GM19324 (cell line): ENCODE results near the gene PRDM5.
A peak's percentile ranks its signal among the peaks of the same experiment; 100 is the strongest.

Experiments
- ATAC-seq: cut with Tn5 transposase; IDR thresholded peaks from one replicate; pipeline ENCODE4 v1.9.1; 2021; ENCODE audit warnings: mild to moderate bottlenecking, moderate library complexity; ENCODE audit not compliant: unreplicated experiment, low FRiP score

Gene PRDM5

GRCh38 chr4:120858776-120859175 lies 63.8 kb downstream of the PRDM5 start:
- no peak for ATAC-seq

DNA sequence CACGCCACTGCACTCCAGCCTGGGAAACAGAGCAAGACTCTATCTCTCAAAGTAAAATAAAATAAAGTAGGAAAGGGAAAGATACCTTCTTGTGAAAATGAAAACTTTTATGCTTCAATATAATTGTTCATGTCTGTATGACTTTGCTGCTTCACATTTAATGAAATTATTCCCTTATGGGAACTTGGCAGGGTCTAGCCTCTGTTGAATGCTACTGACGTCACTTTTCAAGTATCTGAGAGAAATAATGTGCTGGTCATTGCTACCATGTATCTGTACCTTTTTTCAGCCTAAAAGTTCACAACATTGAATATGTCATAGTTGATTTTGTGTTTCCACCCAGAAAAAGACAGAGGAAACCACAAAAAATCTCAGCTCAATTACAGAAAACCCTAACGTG lies 65.2 kb downstream of the PRDM5 start:
- ATAC-seq = no peak

DNA sequence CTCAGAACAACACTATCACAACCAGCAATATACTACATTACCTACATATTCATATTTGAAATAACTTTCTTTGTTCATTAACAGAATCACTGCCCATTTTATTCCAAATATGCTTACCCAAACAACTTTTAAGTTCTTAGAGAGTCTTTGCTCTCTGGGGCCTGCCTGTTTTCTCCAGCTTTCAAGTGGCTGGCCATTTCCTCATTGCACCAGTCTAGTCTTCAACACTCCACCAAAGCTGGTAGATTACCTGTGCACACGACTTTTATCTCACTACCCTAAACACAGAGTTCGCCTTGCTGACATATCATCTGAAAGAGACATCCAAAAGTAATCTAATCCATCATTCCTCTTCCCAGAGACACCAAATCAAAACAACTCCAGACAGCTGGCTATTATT lies 66.2 kb downstream of the PRDM5 start:
- no peak for ATAC-seq

- ATAC-seq = peak; percentile 96
Measured at GRCh38 chr4:120855307-120856001, 67.1 kb downstream of the PRDM5 start.

GRCh38 chr4:120853161-120853935 lies 69.2 kb downstream of the PRDM5 start:
- no peak for ATAC-seq

- no peak for ATAC-seq
Measured at GRCh38 chr4:120850018-120850599, 72.4 kb downstream of the PRDM5 start.

GRCh38 chr4:120847019-120847582 lies 75.4 kb downstream of the PRDM5 start:
- no peak for ATAC-seq

DNA sequence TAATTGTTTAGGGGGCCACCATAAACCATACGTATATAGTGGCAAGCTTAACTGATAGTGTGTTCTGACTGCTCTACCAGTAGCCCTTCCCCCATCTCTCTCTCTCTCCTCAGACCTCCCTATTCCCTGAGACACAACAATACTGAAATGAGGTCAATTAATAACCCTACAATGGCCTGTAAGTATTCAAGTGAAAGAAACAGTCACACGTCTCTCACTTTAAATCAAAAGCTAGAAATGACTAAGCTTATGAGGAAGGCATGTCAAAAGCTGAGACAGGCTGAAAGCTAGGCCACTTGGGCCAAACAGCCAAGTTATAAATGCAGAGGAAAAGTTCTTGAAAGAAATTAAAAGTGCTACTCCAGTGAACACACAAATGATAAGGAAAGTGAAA lies 78.0 kb downstream of the PRDM5 start:
- peak; percentile 51 for ATAC-seq

GRCh38 chr4:120843849-120844527 lies 78.5 kb downstream of the PRDM5 start:
- ATAC-seq = peak; percentile 47

GRCh38 chr4:120842031-120842430 lies 80.5 kb downstream of the PRDM5 start:
- ATAC-seq = no peak

DNA sequence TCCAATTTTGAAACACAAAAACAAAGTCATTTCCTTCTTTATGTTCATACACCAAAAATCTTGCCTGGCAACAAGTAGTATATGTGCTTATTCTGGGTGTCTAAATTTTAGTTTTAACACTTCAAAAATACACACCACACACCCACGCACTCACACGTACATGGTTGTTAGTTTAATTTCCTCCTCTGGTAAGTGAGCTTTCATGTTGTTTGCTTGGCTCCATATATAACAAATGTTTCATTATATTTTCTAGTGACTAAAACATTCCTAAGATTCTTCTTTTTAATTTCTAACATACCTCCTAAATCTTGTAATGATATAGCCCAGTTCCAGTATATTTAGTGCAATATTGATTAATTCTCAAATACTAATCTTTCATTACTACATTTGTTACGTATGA lies 80.9 kb downstream of the PRDM5 start:
- no peak for ATAC-seq

- ATAC-seq = no peak
Measured at GRCh38 chr4:120839974-120840751, 82.4 kb downstream of the PRDM5 start.

DNA sequence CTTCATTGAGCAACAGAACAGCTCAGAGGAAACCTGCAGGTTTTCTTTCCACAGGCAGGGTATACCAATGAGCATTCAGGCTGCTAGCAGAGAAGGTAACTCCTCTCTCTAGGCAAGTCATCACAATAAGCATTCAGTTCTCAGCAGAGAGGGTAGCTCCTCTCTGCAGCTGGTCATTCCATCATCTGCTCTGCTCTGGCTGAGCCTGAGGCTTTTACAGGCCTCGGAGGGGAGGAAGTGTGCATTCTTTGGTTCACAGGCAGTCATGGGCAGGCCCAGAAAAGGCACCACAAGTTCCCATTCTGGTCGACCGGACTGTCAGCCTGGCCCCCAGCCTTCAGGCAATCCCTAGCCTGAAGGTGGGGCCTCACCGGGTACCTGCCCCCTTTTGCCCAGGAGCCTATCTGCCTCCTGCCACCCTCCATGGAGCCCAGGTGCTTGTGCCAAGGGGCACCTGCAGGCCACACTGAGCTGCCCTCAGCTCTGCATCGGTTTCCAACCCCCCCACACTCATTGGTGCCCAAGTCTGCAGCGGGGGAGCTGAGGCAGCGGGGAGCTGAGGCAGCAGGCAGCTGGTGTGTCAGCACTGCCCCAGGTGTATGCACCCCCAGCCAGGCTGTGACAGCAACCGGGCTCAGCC lies 83.1 kb downstream of the PRDM5 start:
- ATAC-seq = no peak

DNA sequence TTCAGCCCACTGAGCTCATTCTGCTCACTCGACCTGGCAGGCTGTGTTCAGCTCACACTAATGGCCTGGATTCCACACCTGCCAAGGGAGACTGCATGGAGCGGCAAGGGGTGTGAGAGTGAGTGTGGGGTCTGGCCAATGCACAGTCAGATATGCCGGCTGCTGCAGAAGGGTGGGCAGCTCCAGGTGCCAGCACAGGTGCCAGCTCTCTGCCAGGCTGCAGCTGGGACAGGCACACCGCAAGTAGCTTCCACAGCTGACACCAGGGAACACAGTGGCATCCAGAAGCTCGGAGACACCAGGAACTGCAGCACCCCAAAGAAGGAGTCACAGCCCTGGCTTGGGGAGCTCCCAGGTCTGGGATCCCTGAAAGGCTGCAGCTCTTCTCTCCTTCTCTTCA lies 83.7 kb downstream of the PRDM5 start:
- no peak for ATAC-seq

- no peak for ATAC-seq
Measured at GRCh38 chr4:120837656-120838055, 84.9 kb downstream of the PRDM5 start.

DNA sequence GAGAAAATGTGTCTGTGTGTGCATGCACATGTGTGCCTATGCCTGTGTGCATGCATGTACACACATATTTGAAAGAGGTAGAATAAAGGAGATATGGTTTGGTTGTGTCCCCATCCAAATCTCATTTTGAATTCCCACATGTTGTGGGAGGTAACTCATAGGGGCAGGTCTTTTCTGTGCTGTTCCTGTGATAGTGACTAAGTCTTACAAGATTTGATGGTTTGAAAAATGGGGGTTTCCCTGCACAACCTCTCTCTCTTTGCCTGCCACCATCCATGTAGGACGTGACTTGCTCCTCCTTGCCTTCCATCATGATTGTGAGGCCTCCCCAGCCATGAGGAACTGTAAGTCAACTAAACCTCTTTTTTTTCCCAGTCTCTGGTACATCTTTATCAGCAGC lies 87.2 kb downstream of the PRDM5 start:
- no peak for ATAC-seq

DNA sequence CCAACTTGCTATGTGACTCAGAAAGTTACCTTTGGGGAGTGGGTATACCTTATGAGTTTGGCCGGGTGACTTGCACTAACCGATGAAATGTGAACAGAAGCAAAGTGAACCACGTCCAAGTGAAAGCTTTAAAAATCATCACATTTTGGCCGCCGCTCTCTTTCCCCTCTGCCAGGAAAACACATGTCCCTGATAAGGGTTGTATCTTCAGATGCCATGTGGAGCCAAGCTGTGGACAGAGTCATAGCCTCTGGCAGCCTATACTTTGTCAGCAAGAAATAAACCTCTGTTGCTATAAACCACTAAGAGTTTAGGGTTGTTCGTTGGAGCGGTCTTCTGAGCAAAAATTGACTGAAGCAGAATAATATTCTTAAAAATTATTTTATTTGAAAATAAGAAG lies 92.3 kb downstream of the PRDM5 start:
- no peak for ATAC-seq

GRCh38 chr4:120829113-120829831 lies 93.3 kb downstream of the PRDM5 start:
- ATAC-seq = no peak

DNA sequence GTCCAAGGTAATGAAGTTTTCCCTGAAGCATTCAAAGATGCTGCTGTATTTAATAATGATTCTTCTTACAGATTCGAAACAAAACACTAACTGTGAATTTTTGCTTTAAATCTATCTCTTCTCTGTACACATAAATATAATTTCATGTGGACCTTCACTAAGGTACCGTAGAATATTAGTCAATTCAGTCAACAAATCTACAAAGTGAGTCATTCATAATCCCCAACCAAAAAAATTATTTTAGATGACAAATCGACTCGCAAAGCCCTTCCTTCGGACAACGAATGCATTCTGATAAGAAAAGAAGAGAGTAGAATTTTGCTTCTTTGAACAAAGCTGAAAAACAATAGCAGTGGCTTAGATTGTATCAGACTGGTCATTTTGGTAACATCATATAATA lies 95.7 kb downstream of the PRDM5 start:
- no peak for ATAC-seq
